Mesothelial cell of epicardium (in vitro differentiated cells): ENCODE results near the gene NPFFR1. TPM values are rescaled to one million over a fixed set of nuclear protein-coding genes. Genes with fewer than 3 reads are reported as not detected.
A peak's percentile ranks its signal among the peaks of the same experiment; 100 is the strongest.
"Not testable (repeated sequence)": the region's sequence is repeated elsewhere in the genome, so short reads cannot be mapped to it uniquely, and the experiment has no call there.

Source experiments
- DNase-seq, 2 experiments: peaks; one replicate each; pipeline ENCODE4 v3.0.0; 2021; ENCODE audit warnings: low spot score in 2 of 2; ENCODE audit not compliant: unreplicated experiment in 2 of 2
- H3K27ac Mint-ChIP-seq: 2 replicates; pipeline ENCODE4 v1.8.0; 2021; ENCODE audit warnings: mixed read lengths
- H3K27me3 Mint-ChIP-seq: 2 replicates; pipeline ENCODE4 v1.8.0; 2021; ENCODE audit warnings: low read depth, mixed read lengths
- H3K36me3 Mint-ChIP-seq: 2 replicates; pipeline ENCODE4 v1.8.0; 2021; ENCODE audit warnings: mixed read lengths
- H3K4me1 Mint-ChIP-seq: 2 replicates; pipeline ENCODE4 v1.8.0; 2021; ENCODE audit warnings: mixed read lengths
- H3K4me3 Mint-ChIP-seq: 2 replicates; pipeline ENCODE4 v1.8.0; 2021; ENCODE audit warnings: mild to moderate bottlenecking, moderate library complexity, mixed read lengths
- H3K9me3 Mint-ChIP-seq: 2 replicates; pipeline ENCODE4 v1.8.0; 2021; ENCODE audit warnings: mixed read lengths
- CTCF ChIP-seq: fragments of 200-600 bp; sonication (generic); IDR thresholded peaks from one replicate; pipeline ENCODE4 v1.5.0; 2021; ENCODE audit warnings: antibody characterized with exemption; ENCODE audit not compliant: unreplicated experiment
- total RNA-seq: library from RNA; stranded (reverse); gene quantifications from 3 replicates; pipeline ENCODE4 v1.2.1, GENCODE V29; 2021

NPFFR1 gene
- total RNA-seq, 1 donor from 2014 or later = 0.13 TPM

- peak overlapping the region; percentile 99 for H3K27ac Mint-ChIP-seq
- H3K27me3 Mint-ChIP-seq = no peaks in the 10 kb centered on the region
- H3K4me3 Mint-ChIP-seq = peak overlapping the region; percentile 98
- H3K4me1 Mint-ChIP-seq = peaks cover 25% of the 10 kb centered on the region
- DNase-seq = peak in 1 of 2 experiments; percentile 50
- TF ChIP-seq CTCF = no peak
- H3K36me3 Mint-ChIP-seq = peaks cover 1% of the 10 kb centered on the region
- H3K9me3 Mint-ChIP-seq = no peaks in the 10 kb centered on the region
These were observed 51.5 kb downstream of the NPFFR1 start for GRCh38 chr10:70232155-70232858.

GRCh38 chr10:70228491-70228890 is 55.3 kb downstream of the NPFFR1 start:
- Mint-ChIP-seq H3K4me1 (peaks cover 11% of the 10 kb centered on the region), H3K27me3 (no peaks in the 10 kb centered on the region), H3K36me3 (peaks cover 1% of the 10 kb centered on the region), H3K27ac (no peak overlapping the region), H3K9me3 (no peaks in the 10 kb centered on the region), H3K4me3 (no peak overlapping the region)
- no peak for DNase-seq
- TF ChIP-seq CTCF = no peak

GRCh38 chr10:70227548-70228320 is 56.1 kb downstream of the NPFFR1 start:
- H3K9me3 Mint-ChIP-seq = no peaks in the 10 kb centered on the region
- no peak for TF ChIP-seq CTCF
- H3K27ac Mint-ChIP-seq = no peak overlapping the region
- peaks cover 12% of the 10 kb centered on the region for H3K4me1 Mint-ChIP-seq
- DNase-seq = no peak
- peaks cover 1% of the 10 kb centered on the region for H3K36me3 Mint-ChIP-seq
- no peak overlapping the region for H3K4me3 Mint-ChIP-seq
- H3K27me3 Mint-ChIP-seq = no peaks in the 10 kb centered on the region

- H3K27ac Mint-ChIP-seq = peak overlapping the region; percentile 22
- peaks cover 9% of the 10 kb centered on the region for H3K4me1 Mint-ChIP-seq
- no peaks in the 10 kb centered on the region for H3K36me3 Mint-ChIP-seq
- H3K27me3 Mint-ChIP-seq = no peaks in the 10 kb centered on the region
- H3K4me3 Mint-ChIP-seq = no peak overlapping the region
- no peaks in the 10 kb centered on the region for H3K9me3 Mint-ChIP-seq
- DNase-seq = no peak
- TF ChIP-seq CTCF = no peak
These were observed 60.1 kb downstream of the NPFFR1 start for GRCh38 chr10:70223728-70224127.

GRCh38 chr10:70222811-70223447 is 60.9 kb downstream of the NPFFR1 start:
- H3K27me3 Mint-ChIP-seq, H3K9me3 Mint-ChIP-seq, H3K4me1 Mint-ChIP-seq, H3K4me3 Mint-ChIP-seq, H3K27ac Mint-ChIP-seq, DNase-seq, H3K36me3 Mint-ChIP-seq: not testable (repeated sequence)

GRCh38 chr10:70222340-70222794 is 61.4 kb downstream of the NPFFR1 start:
- TF ChIP-seq CTCF = no peak
- Mint-ChIP-seq H3K27ac (no peak overlapping the region), H3K36me3 (peaks cover 2% of the 10 kb centered on the region), H3K4me3 (no peak overlapping the region), H3K4me1 (peaks cover 9% of the 10 kb centered on the region), H3K9me3 (no peaks in the 10 kb centered on the region), H3K27me3 (no peaks in the 10 kb centered on the region)
- no peak for DNase-seq
